DND-41 (cell line): ENCODE measurements around the gene MRPL3.

Source experiments
- ATAC-seq: fragments of 200-7000 bp; cut with Tn5 transposase; 3 replicates; pipeline ENCODE4 v1.9.1; 2021; ENCODE audit warnings: low read depth; ENCODE audit not compliant: insufficient read depth
- DNase-seq: peaks from one replicate; pipeline ENCODE4 v3.0.0-alpha.2; 2020
- H2AFZ ChIP-seq: 2 replicates; pipeline ENCODE4 v1.6.0; 2012; ENCODE audit warnings: low read depth, low read length
- H3K27ac ChIP-seq: 2 replicates; pipeline ENCODE4 v1.5.1; 2012; ENCODE audit warnings: low read length, inconsistent platforms
- H3K27me3 ChIP-seq: fragments of 200-600 bp; sonication (generic); 2 replicates; pipeline ENCODE4 v1.6.0; 2012; ENCODE audit warnings: low read length, mild to moderate bottlenecking, inconsistent platforms; ENCODE audit not compliant: insufficient read depth, poor library complexity
- H3K36me3 ChIP-seq: 2 replicates; pipeline ENCODE4 v1.5.1; 2012; ENCODE audit warnings: low read length, inconsistent platforms; ENCODE audit not compliant: insufficient read depth
- H3K4me1 ChIP-seq: 2 replicates; pipeline ENCODE4 v1.5.1; 2012; ENCODE audit warnings: mild to moderate bottlenecking, low read length; ENCODE audit not compliant: insufficient read depth
- H3K4me2 ChIP-seq: 2 replicates; pipeline ENCODE4 v1.6.0; 2012; ENCODE audit warnings: mild to moderate bottlenecking, moderate library complexity, low read length, inconsistent platforms; ENCODE audit not compliant: insufficient read depth
- H3K4me3 ChIP-seq, 2 experiments: fragments of 200-600 bp in 1 of 2; shearing (Covaris generic) in 1 of 2; 2 replicates each; pipeline ENCODE4 v1.5.1; 2012 to 2016; ENCODE audit warnings: inconsistent platforms in 2 of 2, low read length in 2 of 2, mild to moderate bottlenecking in 2 of 2, low read depth in 1 of 2, moderate library complexity in 1 of 2
- H3K79me2 ChIP-seq: 2 replicates; pipeline ENCODE4 v1.6.0; 2012; ENCODE audit warnings: low read length, inconsistent platforms; ENCODE audit not compliant: insufficient read depth
- H3K9ac ChIP-seq: 2 replicates; pipeline ENCODE4 v1.6.0; 2012; ENCODE audit warnings: low read depth, mild to moderate bottlenecking, inconsistent platforms, low read length, moderate library complexity
- H3K9me3 ChIP-seq: 2 replicates; pipeline ENCODE4 v1.5.1; 2012; ENCODE audit warnings: low read length, moderate library complexity, mild to moderate bottlenecking, inconsistent platforms; ENCODE audit not compliant: insufficient read depth, severe bottlenecking
- H4K20me1 ChIP-seq: 2 replicates; pipeline ENCODE4 v1.6.0; 2012; ENCODE audit warnings: low read length; ENCODE audit not compliant: insufficient read depth
- EZH2 ChIP-seq: IDR thresholded peaks from 3 replicates; pipeline ENCODE4 v1.6.1; 2012; ENCODE audit warnings: borderline replicate concordance, low read depth, mild to moderate bottlenecking, moderate library complexity, low read length, inconsistent platforms; ENCODE audit not compliant: severe bottlenecking
- TF ChIP-seq, protein P1 (sequence below): IDR thresholded peaks from 2 replicates; pipeline ENCODE4 v1.5.1; 2012; ENCODE audit warnings: borderline replicate concordance, low read length, moderate library complexity, mild to moderate bottlenecking; ENCODE audit not compliant: poor library complexity, severe bottlenecking; ENCODE audit errors: extremely low read depth

The MRPL3 gene

DNA sequence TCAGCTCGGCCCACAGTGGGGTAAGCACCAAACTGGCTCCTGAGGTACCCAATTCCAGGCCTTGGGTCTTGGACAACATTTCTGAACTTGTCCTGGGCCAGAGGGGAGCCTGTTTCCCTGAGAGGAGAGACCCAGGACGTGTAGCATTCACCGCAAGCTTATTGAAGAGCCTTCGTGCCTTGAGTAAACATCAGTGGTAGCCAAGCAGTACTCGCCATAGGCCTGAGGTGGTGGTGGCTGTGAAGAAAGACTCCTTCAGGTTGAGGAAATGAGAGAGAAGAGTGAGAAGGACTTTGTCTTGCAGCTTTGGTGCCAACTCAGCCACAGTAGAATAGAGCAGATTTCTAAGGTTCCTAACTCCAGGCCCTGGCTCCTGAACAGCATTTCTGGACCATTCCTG, 71.0 kb downstream of the MRPL3 start:
- Histone ChIP-seq H3K4me3 (no peak overlapping the region), H3K79me2 (no peaks in the 10 kb centered on the region), H3K36me3 (no peaks in the 10 kb centered on the region), H3K27me3 (no peaks in the 10 kb centered on the region), H3K4me1 (no peaks in the 10 kb centered on the region), H3K9me3 (no peaks in the 10 kb centered on the region), H3K9ac (no peak overlapping the region), H3K27ac (no peak overlapping the region), H4K20me1 (no peaks in the 10 kb centered on the region), H3K4me2 (no peak overlapping the region), H2AFZ (no peak overlapping the region)
- no peak for ATAC-seq
- no peak for DNase-seq
- TF ChIP-seq EZH2 = no peak
- TF ChIP-seq, protein P1, sequence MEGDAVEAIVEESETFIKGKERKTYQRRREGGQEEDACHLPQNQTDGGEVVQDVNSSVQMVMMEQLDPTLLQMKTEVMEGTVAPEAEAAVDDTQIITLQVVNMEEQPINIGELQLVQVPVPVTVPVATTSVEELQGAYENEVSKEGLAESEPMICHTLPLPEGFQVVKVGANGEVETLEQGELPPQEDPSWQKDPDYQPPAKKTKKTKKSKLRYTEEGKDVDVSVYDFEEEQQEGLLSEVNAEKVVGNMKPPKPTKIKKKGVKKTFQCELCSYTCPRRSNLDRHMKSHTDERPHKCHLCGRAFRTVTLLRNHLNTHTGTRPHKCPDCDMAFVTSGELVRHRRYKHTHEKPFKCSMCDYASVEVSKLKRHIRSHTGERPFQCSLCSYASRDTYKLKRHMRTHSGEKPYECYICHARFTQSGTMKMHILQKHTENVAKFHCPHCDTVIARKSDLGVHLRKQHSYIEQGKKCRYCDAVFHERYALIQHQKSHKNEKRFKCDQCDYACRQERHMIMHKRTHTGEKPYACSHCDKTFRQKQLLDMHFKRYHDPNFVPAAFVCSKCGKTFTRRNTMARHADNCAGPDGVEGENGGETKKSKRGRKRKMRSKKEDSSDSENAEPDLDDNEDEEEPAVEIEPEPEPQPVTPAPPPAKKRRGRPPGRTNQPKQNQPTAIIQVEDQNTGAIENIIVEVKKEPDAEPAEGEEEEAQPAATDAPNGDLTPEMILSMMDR = no peak

DNA sequence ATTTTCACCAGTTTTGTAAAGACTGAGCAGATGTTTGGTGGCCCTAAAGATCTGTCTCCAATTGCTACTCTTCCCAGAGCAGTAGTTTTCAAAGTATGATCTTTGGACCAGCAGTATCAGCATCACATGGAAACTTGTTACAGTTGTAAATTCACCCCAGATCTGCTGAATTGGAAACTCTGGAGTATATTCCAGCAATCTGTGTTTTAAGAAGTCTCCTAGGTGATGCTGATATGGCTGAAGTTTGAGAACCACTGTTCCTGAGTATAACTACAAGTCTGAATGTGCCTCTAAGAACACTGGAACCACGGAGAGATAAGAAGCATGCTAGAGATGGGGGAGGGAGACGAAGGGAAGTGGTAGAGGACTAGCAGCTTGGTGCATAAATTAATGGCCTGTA, 75.5 kb downstream of the MRPL3 start:
- no peak for ATAC-seq

DNA sequence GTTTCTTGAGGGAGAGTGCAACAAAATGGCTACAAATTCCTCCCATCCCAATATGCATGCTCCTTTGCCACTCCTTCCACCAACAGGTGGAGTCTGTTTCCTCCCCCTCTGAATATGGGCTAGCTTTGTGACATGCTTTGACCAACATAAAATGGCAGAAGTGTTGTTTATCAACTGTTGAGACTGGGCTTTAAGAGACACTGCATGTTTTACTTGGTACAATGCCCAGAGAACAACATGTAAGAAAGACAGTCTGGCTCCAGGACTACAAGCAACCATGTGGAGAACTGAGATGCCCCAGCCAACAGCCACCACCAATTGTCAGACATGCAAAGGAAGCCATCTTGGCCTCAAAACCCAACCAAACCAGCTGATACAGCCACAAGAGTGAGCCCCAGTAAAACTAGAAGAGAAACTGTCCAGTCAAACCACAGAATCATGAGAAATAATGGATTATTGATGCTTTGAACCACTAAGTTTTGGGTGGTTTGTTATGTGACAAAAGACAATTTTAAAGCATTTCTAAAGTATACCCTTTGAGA, 80.7 kb downstream of the MRPL3 start:
- H4K20me1 ChIP-seq = no peaks in the 10 kb centered on the region
- DNase-seq = no peak
- no peaks in the 10 kb centered on the region for H3K9me3 ChIP-seq
- H3K9ac ChIP-seq = no peak overlapping the region
- TF ChIP-seq, protein P1 = no peak
- no peak for TF ChIP-seq EZH2
- H3K27me3 ChIP-seq = no peaks in the 10 kb centered on the region
- H2AFZ ChIP-seq = no peak overlapping the region
- H3K4me2 ChIP-seq = no peak overlapping the region
- no peaks in the 10 kb centered on the region for H3K4me1 ChIP-seq
- no peak overlapping the region for H3K4me3 ChIP-seq
- H3K36me3 ChIP-seq = no peaks in the 10 kb centered on the region
- no peaks in the 10 kb centered on the region for H3K79me2 ChIP-seq
- H3K27ac ChIP-seq = no peak overlapping the region
- no peak for ATAC-seq

More for the DNA sequence above, 75.5 kb downstream of the MRPL3 start:
- Histone ChIP-seq H3K36me3 (no peaks in the 10 kb centered on the region), H3K4me2 (no peak overlapping the region), H3K4me1 (no peaks in the 10 kb centered on the region), H3K79me2 (no peaks in the 10 kb centered on the region), H3K9ac (no peak overlapping the region), H3K4me3 (no peak overlapping the region), H3K27me3 (no peaks in the 10 kb centered on the region), H4K20me1 (no peaks in the 10 kb centered on the region), H2AFZ (no peak overlapping the region), H3K27ac (no peak overlapping the region), H3K9me3 (no peaks in the 10 kb centered on the region)
- no peak for DNase-seq
- TF ChIP-seq EZH2 = no peak
- TF ChIP-seq, protein P1 = no peak

DNA sequence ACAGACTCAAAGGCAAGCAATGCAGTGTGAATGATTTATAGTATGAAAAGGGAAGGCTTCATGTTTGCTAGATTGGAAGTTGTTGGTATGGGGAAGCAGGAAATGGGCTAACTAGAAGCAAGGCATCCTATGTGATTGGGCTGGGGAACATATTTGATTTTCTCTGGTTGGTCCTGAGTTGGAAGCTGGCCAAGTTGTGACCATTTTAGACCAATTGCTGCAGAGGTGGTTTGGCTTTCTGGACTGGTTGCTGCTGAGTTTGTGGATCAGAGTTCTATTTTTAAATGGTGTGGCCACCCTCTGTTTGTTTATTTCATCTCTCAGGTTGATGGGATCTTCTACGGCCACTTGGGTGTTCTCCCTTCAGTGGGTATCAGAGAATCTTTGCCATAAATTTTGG, 81.5 kb downstream of the MRPL3 start:
- Histone ChIP-seq H3K4me1 (no peaks in the 10 kb centered on the region), H4K20me1 (no peaks in the 10 kb centered on the region), H3K36me3 (no peaks in the 10 kb centered on the region), H3K4me2 (no peak overlapping the region), H3K4me3 (no peak overlapping the region), H3K9ac (no peak overlapping the region), H3K79me2 (no peaks in the 10 kb centered on the region), H3K27ac (no peak overlapping the region), H3K9me3 (no peaks in the 10 kb centered on the region), H2AFZ (no peak overlapping the region), H3K27me3 (no peaks in the 10 kb centered on the region)
- ATAC-seq = no peak
- TF ChIP-seq, protein P1 = no peak
- no peak for DNase-seq
